ENCODE data around the gene FOXD1. TPM values are rescaled to one million over a fixed set of nuclear protein-coding genes. Genes with fewer than 3 reads are reported as not detected.
"Not testable (repeated sequence)": the region's sequence is repeated elsewhere in the genome, so short reads cannot be mapped to it uniquely, and the experiment has no call there.

Gene FOXD1
- polyA plus RNA-seq, 4 donors, result 8.7 to 17.3 (median 14.6) TPM

GRCh38 chr5:73464016-73464745, 15.6 kb upstream of the FOXD1 start:
- DNase-seq (ENCODE audit: low read depth in 4 of 4, low spot score in 3 of 4), result no peak

GRCh38 chr5:73460133-73460532, 11.6 kb upstream of the FOXD1 start:
- DNase-seq (ENCODE audit: low read depth in 4 of 4, low spot score in 3 of 4), result no peak

GRCh38 chr5:73459366-73459765, 10.8 kb upstream of the FOXD1 start:
- no peak for DNase-seq (ENCODE audit: low read depth in 4 of 4, low spot score in 3 of 4)

GRCh38 chr5:73456462-73456861, 7.9 kb upstream of the FOXD1 start:
- not testable (repeated sequence) for DNase-seq (ENCODE audit: low read depth in 4 of 4, low spot score in 3 of 4)

DNA sequence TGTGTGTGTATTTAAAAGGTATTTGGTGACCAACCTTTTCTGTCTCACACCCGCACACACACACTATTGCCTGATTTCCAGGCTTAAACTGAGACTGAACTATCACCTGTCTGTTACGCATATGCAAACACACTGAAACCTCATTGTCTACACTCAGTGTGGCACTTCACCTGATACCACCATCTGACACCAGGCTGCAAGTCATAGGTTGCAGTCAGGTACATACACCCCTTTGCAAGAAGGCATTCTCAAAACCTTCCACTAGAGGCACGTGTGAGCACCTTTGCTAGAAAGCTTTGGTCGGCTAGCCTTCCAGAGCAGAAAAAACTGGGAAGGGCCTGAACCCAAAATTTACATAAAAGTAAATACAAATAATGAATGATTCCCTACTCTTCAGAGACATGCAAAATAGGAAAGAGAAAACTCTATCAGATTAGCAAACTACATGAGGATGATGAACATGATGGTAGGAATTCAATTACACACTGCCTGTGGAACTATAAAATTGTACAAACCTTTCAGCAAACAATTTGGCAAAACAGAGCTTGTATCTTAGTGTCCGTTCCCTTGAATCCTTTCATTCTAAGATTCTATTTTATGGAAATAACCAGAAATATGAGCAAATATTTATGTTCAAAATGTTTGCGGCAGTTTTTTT, 5.9 kb upstream of the FOXD1 start:
- no peak for DNase-seq (ENCODE audit: low read depth in 4 of 4, low spot score in 3 of 4)

- no peak for DNase-seq (ENCODE audit: low read depth in 4 of 4, low spot score in 3 of 4)
Observed at GRCh38 chr5:73452215-73452614, 3.6 kb upstream of the FOXD1 start.

- no peak for DNase-seq (ENCODE audit: low read depth in 4 of 4, low spot score in 3 of 4)
Observed at GRCh38 chr5:73451224-73452130, 2.9 kb upstream of the FOXD1 start.

- no peak for DNase-seq (ENCODE audit: low read depth in 4 of 4, low spot score in 3 of 4)
Observed at GRCh38 chr5:73450672-73451223, 2.2 kb upstream of the FOXD1 start.

DNA sequence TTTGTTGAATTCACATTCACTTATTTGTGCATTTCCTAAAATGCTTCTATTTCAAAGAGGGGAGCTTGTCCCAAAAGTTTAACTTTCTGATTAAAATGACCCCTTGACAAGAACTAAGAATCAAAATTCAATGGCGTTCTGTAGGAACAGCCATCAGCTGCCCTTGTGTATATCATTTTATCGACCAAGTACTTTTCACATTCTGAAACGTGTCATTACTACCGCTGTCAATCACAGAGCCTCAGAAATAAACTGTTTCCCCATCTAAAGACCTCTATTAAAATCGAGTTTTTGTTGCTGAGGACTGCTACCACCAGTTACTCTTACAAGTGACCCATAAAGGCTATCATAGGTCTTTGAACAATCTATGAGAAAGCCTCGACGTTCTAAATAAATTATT, 1.6 kb upstream of the FOXD1 start:
- DNase-seq (ENCODE audit: low read depth in 4 of 4, low spot score in 3 of 4), result no peak

- DNase-seq (ENCODE audit: low read depth in 4 of 4, low spot score in 3 of 4), result no peak
Observed at GRCh38 chr5:73447530-73448462, 781 bp downstream of the FOXD1 start.

GRCh38 chr5:73446631-73447529, 1.7 kb downstream of the FOXD1 start:
- no peak for DNase-seq (ENCODE audit: low read depth in 4 of 4, low spot score in 3 of 4)

DNA sequence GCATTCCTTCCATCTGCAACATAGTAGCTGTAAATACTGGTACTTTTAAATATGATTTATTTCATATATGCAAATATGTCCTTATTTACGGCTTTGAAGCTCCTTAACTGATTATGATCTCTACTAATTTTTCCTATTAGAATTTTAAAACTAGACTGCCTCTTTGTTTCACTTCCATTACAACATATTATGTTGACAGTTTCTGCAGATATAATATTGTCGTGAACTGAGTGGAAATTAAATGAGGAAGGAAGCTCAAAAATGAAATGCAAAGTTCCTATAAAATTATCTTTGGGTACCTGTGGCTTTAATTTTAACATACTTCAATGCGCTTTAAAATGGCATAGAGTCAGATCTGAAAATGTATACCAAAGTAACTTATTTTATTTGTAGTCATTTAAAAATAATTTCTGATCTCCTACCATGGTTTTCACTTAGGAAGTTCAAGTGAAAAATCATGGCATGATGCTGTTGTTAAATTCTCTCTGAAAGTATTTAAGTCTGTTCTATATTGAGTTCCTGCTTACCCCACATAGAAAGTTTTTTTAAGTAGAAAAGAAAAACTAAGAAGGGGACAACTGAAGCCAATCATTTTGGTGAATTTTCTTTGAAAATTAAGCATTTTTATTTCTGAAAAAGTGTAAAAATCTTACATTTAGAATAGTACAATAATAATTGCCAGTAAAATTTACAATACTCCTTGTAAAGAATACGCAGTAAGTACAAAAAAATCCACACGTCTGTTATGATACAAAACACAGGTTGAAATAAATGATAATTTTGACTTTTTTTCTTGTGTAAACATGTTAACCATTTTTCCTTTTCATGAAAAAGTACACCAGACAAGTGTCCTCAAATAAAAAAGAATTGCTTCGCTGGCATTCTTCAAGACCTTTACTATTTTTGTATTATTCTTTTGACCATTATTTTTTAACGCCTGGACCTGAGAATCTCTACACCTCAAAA, 2.6 kb downstream of the FOXD1 start:
- DNase-seq (ENCODE audit: low read depth in 4 of 4, low spot score in 3 of 4), result no peak

DNA sequence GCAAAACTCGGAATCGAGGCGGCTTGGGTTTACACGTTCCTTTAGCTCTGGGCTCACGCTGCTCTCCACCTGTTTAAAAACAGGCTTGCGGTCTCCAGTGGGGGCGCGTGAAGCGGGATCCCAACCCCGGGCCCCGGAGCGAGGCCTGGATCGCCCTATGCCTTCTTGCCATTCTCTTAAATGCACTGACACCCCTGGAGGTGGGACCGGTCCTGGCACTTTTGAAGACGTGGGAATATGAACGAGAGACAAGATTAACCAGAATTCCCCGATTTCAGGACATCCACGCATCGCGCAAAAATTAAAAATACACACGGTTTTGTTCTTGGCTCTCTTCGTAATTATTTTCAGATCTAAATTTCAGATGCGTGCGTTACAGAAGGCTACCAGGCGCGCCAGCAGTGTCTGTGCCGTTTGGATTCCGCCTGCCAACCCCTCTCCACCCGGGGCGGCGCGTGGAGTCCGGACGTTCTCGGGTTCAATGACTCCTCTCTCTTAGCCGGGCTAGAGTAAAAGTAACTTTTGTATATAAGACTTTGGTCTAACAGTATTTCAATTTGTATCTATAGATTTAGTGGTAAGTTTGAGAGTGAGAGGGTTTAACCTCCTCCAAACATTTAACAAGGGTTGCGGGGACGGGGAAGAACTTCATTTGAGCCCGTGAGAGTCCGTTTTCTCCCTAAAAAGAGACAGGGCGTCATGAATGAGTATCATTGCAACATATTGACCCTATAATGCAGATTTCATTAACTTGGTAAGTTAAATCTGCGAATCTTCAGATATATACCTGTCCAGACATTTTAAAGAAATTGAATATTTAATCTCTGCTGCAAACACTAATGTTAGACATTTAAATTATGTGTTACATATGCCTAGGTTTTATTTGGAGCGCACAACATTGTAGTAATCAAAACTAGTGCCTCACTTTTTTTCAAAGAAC, 3.8 kb downstream of the FOXD1 start:
- DNase-seq (ENCODE audit: low read depth in 4 of 4, low spot score in 3 of 4), result no peak

GRCh38 chr5:73443829-73444498, 4.6 kb downstream of the FOXD1 start:
- DNase-seq (ENCODE audit: low read depth in 4 of 4, low spot score in 3 of 4), result no peak

DNA sequence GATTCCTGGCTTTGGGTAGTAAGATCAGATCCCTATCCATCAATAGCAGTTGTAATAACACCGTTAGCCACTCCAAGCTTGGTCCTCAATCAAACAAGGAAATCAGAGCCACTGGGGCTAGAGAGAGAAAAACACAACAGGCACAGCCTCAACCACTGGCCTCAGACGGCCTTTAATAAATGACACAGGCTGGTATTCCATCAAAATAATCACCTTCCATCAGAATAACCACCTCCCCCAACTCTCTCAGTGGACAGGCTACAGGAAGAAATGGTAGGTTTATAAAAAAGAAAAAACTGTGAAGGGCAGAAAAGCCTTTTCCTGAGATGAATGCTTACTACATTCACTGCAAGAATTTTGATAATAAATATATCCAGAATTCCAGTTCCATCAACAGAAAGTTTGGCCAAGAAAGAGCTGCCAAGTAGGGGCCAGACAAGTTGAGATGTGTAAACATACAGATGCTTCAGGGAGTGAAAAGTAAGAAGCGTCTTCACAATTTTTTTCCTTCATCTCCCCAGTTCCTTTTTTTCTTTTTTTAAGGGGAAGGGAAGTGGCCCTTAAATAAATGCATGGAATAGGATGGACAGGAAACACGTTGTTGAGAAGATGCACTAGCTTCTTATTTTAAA, 5.5 kb downstream of the FOXD1 start:
- no peak for DNase-seq (ENCODE audit: low read depth in 4 of 4, low spot score in 3 of 4)

All from right renal pelvis (tissue), 4 donors.